TTC549 (cell line): Measurements from ENCODE around the gene NUP107.
"Not testable (repeated sequence)": the region's sequence is repeated elsewhere in the genome, so short reads cannot be mapped to it uniquely, and the experiment has no call there.

Experiments used
- FAIRE-seq: peaks from 2 replicates; lab custom pipeline; 2012; peaks lifted over from hg19 to GRCh38; lab: Jason Lieb, UNC

NUP107 gene

GRCh38 chr12:68686595-68687521 is at the start of gene NUP107:
Gene NUP107, plus strand, starts transcription at chr12:68686978. Its CDS starts 88 bp downstream, at chr12:68687066.
- FAIRE-seq, result no peak

GRCh38 chr12:68637439-68637838 is 49.3 kb upstream of the NUP107 start:
- FAIRE-seq, result not testable (repeated sequence)

DNA sequence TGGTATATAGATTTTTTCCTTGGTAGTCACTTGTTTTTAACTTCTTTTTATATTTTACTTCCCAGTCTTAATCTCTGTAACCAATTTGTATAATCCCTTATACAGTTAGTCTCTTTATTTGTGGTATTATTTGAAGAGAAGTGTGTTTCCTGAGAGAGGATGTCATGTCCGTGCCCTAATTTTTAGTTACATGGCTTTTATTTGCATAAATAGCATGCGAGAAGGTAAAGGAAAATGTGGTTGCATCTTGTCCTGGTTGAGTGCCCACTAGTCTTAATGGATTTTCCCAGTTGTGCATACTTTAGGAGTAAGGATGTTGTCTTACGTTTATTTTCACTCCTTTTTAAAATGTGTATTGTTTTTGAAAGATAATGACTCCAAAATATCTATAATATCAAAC is 48.6 kb upstream of the NUP107 start:
- no peak for FAIRE-seq

DNA sequence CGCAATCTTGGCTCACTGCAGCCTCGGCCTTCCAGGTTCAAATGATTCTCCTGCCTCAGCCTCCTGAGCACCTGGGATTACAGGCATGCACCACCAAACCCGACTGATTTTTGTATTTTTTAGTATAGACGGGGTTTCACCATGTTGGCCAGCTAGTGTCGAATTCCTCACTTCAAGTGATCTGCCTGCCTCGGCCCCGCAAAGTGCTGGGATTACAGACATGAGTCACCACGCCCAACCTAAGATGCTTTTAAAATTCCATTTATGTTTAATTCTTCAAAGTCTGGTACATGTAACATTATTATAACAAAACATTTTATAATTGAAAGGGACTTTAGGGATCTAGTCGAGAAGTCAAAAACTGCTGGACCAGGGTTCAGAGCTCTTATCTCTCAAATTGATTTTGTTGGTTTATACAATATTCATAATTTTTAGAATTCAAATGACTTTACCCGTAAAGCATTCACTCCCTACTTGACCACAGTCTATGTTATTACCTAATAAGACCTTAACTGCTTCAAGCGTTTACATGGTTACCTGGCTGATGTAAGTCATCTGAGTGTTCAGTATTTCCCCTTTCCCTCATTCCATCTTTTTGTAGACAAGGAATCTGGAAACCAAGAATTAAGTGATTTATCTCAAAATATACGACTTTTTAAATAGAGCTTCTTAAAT is 47.9 kb upstream of the NUP107 start:
- no peak for FAIRE-seq

DNA sequence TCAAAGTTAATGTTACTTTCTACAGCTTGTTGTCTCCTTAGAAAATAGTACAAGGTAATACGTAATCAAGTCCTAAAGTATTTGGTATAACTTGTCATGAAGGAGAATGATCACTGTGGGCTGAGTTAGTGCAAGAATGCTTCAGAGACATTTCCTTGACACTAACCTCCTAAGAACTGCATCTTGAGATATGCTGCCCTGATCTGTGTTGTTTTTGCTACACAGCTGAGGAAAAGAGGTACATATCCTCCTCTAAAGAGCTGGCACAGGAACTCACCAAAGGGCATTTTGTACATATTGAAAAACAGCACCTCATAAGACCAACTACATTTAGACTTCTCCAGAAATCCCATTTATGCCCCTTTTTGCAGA is 47.4 kb upstream of the NUP107 start:
- no peak for FAIRE-seq

DNA sequence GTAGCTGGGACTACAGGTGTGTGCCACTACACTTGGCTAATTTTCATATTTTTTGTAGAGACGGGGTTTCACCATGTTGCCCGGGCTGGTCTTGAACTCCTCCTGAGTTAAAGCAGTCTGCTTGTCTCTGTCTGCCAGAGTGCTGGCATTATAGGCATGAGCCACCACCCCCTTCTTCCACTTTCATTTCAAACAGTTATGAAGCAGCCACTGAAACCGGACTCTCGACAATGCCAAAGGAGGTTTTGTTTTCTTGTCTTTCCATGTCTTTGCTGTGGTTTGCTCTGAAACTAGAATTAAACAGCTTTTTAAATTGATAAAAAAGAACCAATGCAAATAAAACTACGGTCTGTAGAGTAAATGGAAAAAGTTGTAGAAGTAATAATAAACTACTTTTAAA is 45.6 kb upstream of the NUP107 start:
- FAIRE-seq, result no peak

DNA sequence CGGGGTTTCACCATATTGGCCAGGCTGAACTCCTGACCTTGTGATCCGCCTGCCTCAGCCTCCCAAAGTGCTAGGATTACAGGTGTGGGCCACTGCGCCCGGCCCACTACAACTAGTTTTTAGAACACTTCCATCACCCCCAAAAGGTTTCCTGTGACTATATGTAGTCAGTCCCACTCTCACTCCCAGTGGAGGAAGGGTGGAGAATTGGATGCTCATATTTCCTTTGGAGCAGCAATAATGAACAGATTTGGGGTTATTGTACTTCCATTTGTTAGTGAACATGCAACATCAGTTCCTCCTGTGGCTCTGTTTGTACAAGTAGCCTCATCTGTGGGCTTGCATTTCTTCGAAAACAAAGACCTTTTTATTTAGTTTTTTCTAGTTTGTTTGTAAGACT is 40.3 kb upstream of the NUP107 start:
- FAIRE-seq, result no peak

DNA sequence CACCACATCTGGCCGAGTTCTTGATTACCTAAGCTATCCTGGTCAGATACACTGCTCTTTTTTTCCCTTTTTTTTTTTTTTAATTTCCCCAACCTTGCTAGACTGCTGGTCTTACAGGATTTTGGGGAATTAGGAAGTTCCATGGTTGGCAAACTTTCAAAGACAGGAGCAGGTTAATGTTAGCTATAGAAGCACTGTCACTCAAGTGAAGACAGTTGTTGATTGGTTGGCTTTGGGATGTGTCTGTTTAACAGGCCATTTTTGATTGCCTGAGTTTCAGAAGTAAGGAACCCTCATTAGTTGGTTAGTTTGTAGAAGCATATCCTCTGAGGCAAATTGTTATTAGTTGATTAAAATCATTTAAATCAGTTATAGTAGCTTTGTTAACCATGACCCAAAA is 39.3 kb upstream of the NUP107 start:
- no peak for FAIRE-seq

GRCh38 chr12:68648179-68648578 is 38.6 kb upstream of the NUP107 start:
- no peak for FAIRE-seq

DNA sequence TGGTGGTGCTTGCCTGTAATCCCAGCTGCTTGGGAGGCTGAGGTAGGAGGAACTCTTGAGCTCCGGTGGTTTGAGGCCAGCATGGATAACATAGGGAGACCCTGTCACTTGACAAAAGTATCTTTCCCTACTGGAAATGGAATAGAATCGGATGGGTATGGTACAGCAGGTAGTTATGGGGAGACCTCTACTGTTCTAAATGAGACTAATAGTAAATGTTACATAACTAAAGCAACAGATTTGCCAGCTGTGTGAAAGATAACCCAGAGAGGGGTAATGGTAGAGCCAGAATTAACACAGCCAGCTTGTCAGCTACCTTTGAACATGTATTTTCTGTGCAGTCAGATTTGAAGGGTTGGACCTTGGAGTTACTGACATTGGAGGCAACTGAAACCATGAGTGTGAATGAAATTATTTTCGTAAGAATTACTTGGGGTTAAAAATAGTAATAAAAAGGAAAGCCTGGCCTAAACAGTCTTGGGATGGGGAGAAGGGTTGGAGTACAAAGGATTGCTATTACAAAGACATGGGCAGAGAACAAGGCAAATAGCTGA is 21.7 kb upstream of the NUP107 start:
- FAIRE-seq, result no peak

- no peak for FAIRE-seq
Observed at GRCh38 chr12:68667291-68667690, 19.5 kb upstream of the NUP107 start.

DNA sequence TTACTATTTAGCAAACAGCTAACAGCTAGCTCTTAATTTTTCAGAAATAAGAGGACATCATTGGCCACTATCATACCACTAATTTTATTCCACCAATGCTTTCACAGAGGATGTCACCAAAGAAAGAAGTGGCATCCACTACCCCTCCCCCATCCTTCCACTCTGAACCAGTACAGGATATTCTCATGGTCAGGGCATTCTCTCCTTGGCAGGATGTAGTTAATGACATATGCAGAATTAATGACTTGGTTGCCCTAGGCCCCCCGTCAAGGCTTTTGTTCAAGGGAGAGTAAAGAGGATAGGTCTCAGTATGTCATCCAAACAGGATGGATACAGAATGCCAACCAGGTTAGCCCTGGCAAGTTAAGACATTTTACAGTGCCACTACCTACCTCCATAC is 18.9 kb upstream of the NUP107 start:
- FAIRE-seq, result no peak

GRCh38 chr12:68671179-68671578 is 15.6 kb upstream of the NUP107 start:
- FAIRE-seq, result no peak

DNA sequence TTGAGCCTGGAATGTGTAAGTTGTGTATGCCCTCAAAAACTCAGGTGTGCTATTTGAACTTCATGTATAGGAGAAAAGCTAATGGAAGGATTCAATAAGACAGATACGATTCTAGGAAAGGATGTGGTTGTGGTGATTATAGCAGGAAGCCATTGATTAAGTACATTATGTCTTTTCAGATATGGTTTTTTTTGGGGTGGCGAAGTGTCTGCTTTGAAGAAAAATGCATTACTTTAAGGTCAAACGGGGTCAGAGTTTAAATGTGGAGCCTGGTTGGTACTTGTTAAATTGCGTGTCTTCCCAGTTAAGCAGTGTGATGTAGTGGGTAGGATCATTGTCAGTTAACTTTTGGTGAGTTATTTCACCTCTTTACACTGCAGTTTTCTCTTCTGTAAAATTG is 13.0 kb upstream of the NUP107 start:
- FAIRE-seq, result no peak

DNA sequence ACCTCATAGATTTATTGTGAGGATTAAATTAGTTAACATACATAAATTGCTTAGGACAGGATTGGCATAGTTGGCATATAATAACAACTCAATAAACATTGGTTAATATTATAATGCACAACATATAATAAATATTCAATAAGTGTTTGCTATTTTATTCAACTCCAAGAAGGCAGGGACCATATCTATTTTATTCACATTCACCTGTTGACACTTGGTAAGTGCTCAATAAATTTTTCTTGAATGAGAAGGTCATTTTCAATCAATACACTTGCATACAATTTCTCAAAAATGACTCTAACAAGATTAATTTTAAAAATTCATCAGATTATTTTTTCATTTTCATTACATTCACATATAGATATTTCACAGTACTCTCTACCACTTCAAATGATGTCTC is 12.4 kb upstream of the NUP107 start:
- no peak for FAIRE-seq

- no peak for FAIRE-seq
Observed at GRCh38 chr12:68675101-68675842, 11.5 kb upstream of the NUP107 start.

DNA sequence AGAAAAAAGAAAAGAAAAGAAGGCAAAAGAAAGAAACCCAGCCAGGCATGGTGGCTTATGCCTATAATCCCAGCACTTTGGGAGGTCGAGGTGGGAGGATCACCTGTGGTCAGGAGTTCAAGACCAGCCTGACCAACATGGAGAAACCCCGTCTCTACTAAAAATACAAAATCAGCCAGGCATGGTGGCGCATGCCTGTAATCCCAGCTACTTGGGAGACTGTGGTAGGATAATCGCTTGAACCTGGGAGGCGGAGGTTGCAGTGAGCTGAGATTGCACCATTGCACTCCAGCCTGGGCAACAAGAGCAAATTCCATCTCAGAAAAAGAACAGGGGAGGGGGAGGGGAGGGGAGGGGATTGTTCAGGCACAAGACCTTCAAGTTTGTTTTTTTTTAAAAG is 9.9 kb upstream of the NUP107 start:
- not testable (repeated sequence) for FAIRE-seq

DNA sequence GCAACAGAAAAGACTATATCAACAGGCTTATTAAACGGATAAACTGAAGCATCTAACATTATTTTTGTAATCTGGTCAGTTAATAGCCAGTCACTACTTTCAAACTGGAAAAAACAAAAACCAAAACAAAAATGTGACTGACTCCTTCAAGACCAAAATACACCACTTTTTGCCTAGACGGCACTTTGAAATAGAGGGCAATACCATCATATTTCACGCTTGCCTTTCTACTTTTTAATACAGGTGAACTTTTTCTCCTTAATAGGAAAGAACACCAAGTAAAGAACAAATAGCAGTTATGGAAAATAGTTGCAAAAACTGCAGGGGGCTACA is 550 bp upstream of the NUP107 start:
- no peak for FAIRE-seq

DNA sequence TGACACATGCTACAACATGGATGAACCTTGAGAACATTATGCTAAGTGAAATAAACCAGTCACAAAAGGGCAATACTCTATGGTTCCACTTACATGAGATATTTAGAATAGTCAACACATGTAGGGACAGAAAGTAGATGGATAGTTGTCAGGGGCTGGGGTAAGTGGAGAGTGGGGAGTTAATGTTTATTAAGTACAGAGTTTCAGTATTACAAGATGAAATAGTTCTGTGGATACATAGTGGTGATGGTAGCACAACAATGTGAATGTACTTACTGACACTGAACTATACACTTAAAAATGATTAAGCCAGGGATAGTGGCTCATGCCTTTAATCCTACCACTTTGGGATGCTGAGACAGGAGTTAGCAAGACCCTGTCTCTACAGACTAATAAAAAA is 8.7 kb downstream of the NUP107 start:
- no peak for FAIRE-seq

DNA sequence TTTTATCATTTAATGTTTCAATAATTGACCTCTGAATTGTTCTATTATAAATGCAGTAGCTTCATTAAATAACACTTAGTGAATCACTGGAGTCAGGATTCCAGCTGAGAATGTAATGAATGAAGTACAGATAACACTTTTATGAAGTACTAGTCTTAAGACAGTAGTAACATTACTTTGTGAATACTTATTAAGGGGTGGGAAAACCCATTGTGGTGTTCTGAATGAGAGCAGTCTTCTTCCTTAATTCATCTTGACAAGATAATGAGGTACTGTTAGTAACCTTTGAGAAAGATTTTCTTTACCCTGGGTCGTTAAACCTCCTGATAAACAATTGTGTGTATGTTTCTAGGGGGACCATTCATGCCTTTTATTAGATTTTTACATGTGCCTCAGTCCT is 12.7 kb downstream of the NUP107 start:
- no peak for FAIRE-seq

DNA sequence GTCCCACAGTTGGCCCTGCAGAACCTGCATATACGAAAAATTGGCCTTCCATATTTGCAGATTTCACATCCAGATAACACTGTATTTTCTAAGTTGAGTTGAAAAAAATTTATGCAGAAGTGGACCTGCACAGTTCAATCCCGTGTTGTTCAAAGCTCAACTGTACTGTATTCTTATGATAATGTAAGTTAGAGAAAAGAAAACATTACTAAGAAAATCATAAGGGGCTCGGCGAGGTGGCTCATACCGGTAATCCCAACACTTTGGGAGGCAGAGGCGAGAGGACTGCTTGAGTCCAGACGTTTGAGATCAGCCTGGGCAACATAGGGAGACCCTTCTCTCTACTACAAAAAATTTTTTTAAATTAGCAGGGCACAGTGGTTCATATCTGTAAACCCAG is 41.0 kb downstream of the NUP107 start:
- no peak for FAIRE-seq

- FAIRE-seq, result no peak
Observed at GRCh38 chr12:68733661-68734071, 46.9 kb downstream of the NUP107 start.

DNA sequence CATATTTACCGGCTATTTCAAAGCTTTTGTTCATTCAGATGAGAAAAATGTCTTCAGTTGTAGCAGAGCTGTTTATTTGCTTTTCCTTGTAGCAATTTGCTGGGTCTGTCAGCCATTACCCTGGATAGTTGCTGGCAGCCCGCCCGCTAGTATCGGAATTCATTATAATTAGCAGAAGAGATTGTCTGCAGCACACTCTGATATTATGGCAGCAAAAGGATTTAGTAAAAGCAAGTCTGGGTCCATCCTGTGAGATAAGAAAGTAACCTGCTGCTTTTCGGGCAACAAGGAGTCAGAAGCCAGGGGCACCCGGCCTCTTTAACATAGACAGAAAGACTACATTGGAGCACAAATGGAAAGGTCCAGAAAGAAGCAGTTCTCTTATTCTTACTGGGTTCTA is 53.1 kb downstream of the NUP107 start:
- no peak for FAIRE-seq
